ENCODE measurements around the gene CIAO2B. TPM values are rescaled to one million over a fixed set of nuclear protein-coding genes. Genes with fewer than 3 reads are reported as not detected.

Gene CIAO2B
- total RNA-seq, 4 donors from 2014 or later: 83.1 to 101 (median 95.5) TPM

DNA sequence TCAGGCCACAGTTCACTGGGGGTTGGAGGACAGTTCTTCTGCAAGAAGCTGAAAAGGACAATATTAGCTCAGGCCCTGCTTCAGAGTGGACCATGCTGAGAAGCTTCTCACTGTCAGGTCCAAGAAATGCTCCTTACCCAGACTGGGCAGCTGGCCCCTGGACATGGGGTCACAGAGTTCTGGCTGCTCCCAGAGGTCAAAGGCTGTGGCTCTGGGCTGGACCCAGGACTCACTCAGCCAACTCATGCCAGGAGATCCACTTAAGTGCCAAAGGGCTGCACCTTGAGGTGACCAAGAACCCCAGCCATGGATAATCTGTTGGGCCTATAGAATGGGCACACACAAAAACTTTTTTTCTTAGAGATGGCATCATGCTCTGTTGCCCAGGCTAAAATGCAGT lies 5.2 kb upstream of the CIAO2B start:
- H3K4me1 ChIP-seq: peaks cover 21 to 38% (median 28%) of the 10 kb centered on the region in 4 donors
- no peaks in the 10 kb centered on the region for H3K9me3 ChIP-seq
- DNase-seq (ENCODE audit: extremely low spot score): no peak
- H3K27me3 ChIP-seq: no peaks in the 10 kb centered on the region
- no peak overlapping the region for H3K4me3 ChIP-seq
- intact Hi-C loops (cut with DNase I): no loop called here
- no peak overlapping the region for H3K27ac ChIP-seq (replicated peaks in 1 of 4)
- peaks cover 45 to 73% (median 65%) of the 10 kb centered on the region in 4 donors for H3K36me3 ChIP-seq
- TF ChIP-seq POLR2A (IDR thresholded peaks at IDR 0.05; ENCODE audit: low read depth) (no peak), EP300 (IDR thresholded peaks at IDR 0.05) (no peak), POLR2AphosphoS5 (IDR thresholded peaks at IDR 0.05) (no peak)
- TF ChIP-seq, protein P1, sequence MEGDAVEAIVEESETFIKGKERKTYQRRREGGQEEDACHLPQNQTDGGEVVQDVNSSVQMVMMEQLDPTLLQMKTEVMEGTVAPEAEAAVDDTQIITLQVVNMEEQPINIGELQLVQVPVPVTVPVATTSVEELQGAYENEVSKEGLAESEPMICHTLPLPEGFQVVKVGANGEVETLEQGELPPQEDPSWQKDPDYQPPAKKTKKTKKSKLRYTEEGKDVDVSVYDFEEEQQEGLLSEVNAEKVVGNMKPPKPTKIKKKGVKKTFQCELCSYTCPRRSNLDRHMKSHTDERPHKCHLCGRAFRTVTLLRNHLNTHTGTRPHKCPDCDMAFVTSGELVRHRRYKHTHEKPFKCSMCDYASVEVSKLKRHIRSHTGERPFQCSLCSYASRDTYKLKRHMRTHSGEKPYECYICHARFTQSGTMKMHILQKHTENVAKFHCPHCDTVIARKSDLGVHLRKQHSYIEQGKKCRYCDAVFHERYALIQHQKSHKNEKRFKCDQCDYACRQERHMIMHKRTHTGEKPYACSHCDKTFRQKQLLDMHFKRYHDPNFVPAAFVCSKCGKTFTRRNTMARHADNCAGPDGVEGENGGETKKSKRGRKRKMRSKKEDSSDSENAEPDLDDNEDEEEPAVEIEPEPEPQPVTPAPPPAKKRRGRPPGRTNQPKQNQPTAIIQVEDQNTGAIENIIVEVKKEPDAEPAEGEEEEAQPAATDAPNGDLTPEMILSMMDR (IDR thresholded peaks at IDR 0.05): no peak

DNA sequence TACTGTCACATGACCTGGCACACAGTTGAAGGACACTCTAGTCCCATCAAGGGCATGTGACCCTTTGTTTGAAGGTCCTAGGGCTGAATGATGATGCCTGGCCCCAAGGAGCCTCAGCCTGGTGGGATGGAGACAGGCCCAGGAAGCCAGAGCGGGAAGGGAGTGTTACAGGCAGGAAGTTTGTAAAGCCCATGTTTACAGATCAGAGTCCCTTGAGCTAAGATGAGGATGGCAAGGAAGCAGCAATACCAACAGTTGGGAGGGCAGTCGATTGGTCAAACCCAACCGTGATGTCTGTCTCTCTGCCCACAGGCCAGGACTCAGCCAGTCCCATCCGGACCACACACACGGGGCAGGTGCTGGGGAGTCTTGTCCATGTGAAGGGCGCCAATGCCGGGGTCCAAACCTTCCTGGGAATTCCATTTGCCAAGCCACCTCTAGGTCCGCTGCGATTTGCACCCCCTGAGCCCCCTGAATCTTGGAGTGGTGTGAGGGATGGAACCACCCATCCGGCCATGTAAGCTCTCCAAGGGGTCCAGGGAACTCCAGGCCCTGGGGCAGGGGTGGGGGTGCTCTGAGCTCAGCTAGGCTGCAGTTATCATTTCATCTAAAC lies 3.6 kb upstream of the CIAO2B start:
- TF ChIP-seq EP300 (IDR thresholded peaks at IDR 0.05) (no peak), POLR2AphosphoS5 (IDR thresholded peaks at IDR 0.05) (no peak), POLR2A (IDR thresholded peaks at IDR 0.05; ENCODE audit: low read depth) (no peak)
- TF ChIP-seq, protein P1 (IDR thresholded peaks at IDR 0.05): no peak
- Histone ChIP-seq H3K4me1 (peaks cover 32 to 49% (median 37%) of the 10 kb centered on the region in 4 donors), H3K27me3 (no peaks in the 10 kb centered on the region), H3K27ac (replicated peaks in 1 of 4) (no peak overlapping the region), H3K36me3 (peaks cover 34 to 58% (median 52%) of the 10 kb centered on the region in 4 donors), H3K9me3 (no peaks in the 10 kb centered on the region), H3K4me3 (no peak overlapping the region)
- intact Hi-C loops (cut with DNase I): no loop called here
- 91% methylated on average over 10 of the region's 10 CpGs for WGBS
- DNase-seq (ENCODE audit: extremely low spot score): no peak

DNA sequence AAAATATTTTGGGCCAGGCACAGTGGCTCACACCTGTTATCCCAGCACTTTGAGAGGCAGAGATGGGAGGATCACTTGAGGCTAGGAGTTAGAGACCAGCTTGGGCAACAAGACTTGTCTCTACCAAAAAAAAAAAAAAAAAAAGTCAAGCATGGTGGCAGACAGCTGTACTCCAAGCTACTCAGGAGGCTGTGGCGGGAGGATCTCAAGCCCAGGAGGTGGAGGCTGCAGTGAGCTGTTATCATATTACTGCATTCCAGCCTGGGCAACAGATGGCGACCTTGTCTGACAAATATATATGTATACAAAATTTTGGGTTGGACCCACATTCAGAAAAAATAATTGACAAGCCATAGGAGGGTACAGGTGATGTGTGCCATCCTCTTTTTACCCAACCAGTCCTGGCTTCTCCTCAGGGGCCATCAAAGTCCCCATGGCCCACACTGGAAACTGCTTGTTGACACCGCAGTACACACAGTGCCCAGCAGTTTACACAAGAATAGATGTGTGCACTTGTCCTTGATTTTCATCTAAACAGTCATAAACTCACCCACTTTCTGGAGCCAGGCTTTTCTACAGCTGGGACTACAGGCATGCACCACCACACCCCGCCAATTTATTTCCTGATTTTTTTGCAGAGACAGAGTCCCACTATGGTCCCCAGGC lies 2.8 kb upstream of the CIAO2B start:
- peaks cover 37 to 57% (median 45%) of the 10 kb centered on the region in 4 donors for H3K4me1 ChIP-seq
- no peak overlapping the region for H3K4me3 ChIP-seq
- H3K36me3 ChIP-seq: peaks cover 27 to 58% (median 52%) of the 10 kb centered on the region in 4 donors
- TF ChIP-seq POLR2AphosphoS5 (IDR thresholded peaks at IDR 0.05): no peak
- TF ChIP-seq EP300 (IDR thresholded peaks at IDR 0.05): no peak
- TF ChIP-seq POLR2A (IDR thresholded peaks at IDR 0.05; ENCODE audit: low read depth): no peak
- TF ChIP-seq, protein P1 (IDR thresholded peaks at IDR 0.05): no peak
- intact Hi-C loops (cut with DNase I): no loop called here
- no peaks in the 10 kb centered on the region for H3K27me3 ChIP-seq
- H3K27ac ChIP-seq (replicated peaks in 1 of 4): no peak overlapping the region
- no peaks in the 10 kb centered on the region for H3K9me3 ChIP-seq
- no peak for DNase-seq (ENCODE audit: extremely low spot score)
- WGBS: 97% methylated on average over 4 of the region's 4 CpGs

DNA sequence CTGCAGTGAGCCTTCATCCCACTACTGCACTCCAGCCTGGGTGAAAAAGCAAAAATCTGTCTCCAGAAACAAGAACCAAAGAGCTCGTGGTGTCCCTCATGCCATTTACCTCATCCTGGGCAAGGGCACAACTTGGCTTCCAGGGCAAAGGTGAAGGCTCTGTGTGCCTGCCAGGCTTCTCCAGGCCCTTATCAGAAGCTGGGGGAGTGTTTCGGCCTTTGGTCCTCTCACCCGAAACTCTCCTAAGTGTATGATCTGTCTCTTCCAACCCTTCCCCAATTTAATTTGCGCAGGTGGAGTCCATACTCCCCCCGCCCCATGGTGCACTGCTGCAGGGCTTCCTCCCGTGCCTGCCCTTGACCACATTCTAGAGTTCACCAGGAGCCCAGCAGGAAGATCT lies 2.3 kb upstream of the CIAO2B start:
- 84% methylated on average over 6 of the region's 6 CpGs for WGBS
- peaks cover 37 to 58% (median 48%) of the 10 kb centered on the region in 4 donors for H3K4me1 ChIP-seq
- TF ChIP-seq POLR2A (IDR thresholded peaks at IDR 0.05; ENCODE audit: low read depth): no peak
- no peak for TF ChIP-seq EP300 (IDR thresholded peaks at IDR 0.05)
- no peak for TF ChIP-seq POLR2AphosphoS5 (IDR thresholded peaks at IDR 0.05)
- TF ChIP-seq, protein P1 (IDR thresholded peaks at IDR 0.05): no peak
- intact Hi-C loops (cut with DNase I): no loop called here
- H3K4me3 ChIP-seq: peak overlapping the region in 2 of 4 donors; percentile 81 to 99
- no peaks in the 10 kb centered on the region for H3K9me3 ChIP-seq
- peaks cover 21 to 58% (median 52%) of the 10 kb centered on the region in 4 donors for H3K36me3 ChIP-seq
- H3K27me3 ChIP-seq: no peaks in the 10 kb centered on the region
- DNase-seq (ENCODE audit: extremely low spot score): no peak
- H3K27ac ChIP-seq (replicated peaks in 1 of 4): peak overlapping the region in 1 of 4 donors; percentile 86

Measured in esophagus muscularis mucosa (tissue), 4 donors.